ENCODE measurements around the gene CPNE5.

DNA sequence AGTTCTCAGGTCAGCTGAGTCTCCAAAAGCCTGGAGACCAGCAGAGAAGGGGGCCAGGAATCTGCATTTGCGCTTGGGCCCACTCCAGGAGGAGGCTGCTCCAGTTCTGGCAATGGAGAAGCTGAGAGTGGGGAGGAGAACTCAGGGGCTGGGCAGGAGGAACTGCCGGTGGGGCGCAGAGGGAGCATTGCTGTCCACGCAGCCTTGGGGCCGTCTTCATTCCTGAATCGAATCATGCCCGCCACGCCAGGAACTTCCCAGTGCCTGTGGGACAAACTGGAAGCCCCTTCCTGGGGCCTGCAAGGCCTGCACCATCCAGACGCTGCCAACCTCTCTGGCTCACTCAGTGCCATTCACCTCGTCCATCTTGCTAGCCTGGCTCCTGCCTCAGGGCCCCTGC, 124.7 kb downstream of the CPNE5 start:
- TF ChIP-seq CTCF (IDR thresholded peaks at IDR 0.05; ENCODE audit: insufficient read depth, low read length) = no peak
- no peak for TF ChIP-seq POLR2AphosphoS5 (IDR thresholded peaks at IDR 0.05; ENCODE audit: low read depth)
- TF ChIP-seq GABPA (IDR thresholded peaks at IDR 0.05; ENCODE audit: low read depth) = no peak
- no peak for TF ChIP-seq SPI1 (IDR thresholded peaks at IDR 0.05; ENCODE audit: borderline replicate concordance, low read depth)
